GM18502 (cell line): ENCODE measurements around the gene CIBAR2.

ENCODE experiments used
- ATAC-seq: cut with Tn5 transposase; IDR thresholded peaks from one replicate; pipeline ENCODE4 v1.9.1; 2021; ENCODE audit warnings: mild to moderate bottlenecking; ENCODE audit not compliant: unreplicated experiment, poor library complexity

CIBAR2 gene

DNA sequence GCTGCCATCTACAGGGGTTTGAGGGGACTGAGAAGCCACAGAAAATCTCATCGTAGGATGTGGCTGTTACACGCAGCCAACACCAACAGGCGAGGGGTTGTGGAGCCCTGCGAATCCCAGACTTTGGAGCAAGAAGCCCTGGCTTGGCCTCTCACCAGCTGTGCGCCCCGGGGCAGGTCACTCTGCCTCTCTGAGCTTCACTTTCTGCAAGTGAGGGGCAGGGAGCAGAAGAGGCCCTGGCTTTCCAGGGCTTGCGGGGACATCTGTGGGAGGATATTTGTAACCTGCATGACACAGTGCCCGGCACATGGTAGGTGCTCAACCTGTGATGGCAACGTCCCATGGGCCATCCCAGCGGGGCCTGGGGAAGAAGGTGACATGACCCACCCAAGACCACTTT, 32.9 kb upstream of the CIBAR2 start:
- no peak for ATAC-seq

GRCh38 chr16:85144026-85144915, 32.0 kb upstream of the CIBAR2 start:
- ATAC-seq: no peak

- ATAC-seq: no peak
These were observed 30.5 kb upstream of the CIBAR2 start for GRCh38 chr16:85142771-85143211.

DNA sequence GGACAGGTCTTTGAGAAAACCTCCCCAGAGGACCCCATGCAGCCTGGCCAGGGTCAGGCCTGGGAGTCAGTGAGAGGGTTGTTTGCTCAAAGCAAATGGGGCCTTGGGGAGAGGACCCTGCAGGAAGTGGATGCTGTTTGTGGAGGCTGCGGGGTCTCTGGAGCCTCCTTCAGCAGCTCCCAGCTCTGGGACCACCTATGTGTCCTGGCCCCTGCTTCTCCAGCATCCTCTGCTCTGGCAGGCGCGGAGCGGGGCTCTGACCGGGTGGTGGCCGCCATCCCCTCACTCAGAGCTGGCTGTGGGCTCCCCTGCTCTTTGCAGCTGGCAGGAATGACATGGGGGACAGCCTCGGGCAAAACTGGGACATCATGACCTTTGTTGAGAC, 29.8 kb upstream of the CIBAR2 start:
- no peak for ATAC-seq

DNA sequence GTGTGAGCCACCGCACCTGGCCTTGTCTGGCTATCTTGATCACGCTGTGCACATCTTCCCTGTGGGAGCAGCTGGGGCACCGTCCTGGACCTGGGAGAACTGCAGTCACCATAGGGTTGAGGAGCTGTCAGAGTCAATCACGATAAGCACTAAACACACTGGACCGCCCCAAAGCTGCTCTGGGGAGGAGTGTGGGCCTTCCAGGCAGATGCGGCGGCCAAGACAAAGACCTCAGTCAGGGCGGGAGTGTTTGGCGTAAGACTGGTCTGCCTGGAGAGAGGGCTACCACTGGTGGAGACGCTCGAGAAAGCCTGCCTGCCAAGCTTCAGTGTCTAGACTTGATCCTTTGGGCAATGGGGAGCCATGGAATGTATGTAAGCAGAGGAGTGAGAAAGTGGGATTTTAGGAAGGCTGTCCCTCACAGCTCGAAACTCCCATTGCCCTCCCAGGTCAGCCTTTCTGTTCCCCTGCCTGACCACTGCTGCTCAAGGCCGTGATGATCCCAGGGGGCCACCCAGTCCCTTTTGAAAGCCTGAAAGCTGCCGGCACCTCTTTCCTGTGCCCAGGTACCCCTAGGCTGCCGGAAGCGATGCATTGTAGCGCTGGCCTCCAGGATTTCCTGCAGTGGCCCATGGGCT, 29.3 kb upstream of the CIBAR2 start:
- ATAC-seq: no peak

- ATAC-seq: no peak
These were observed 28.3 kb upstream of the CIBAR2 start for GRCh38 chr16:85140455-85141012.

GRCh38 chr16:85139881-85140339, 27.6 kb upstream of the CIBAR2 start:
- no peak for ATAC-seq

DNA sequence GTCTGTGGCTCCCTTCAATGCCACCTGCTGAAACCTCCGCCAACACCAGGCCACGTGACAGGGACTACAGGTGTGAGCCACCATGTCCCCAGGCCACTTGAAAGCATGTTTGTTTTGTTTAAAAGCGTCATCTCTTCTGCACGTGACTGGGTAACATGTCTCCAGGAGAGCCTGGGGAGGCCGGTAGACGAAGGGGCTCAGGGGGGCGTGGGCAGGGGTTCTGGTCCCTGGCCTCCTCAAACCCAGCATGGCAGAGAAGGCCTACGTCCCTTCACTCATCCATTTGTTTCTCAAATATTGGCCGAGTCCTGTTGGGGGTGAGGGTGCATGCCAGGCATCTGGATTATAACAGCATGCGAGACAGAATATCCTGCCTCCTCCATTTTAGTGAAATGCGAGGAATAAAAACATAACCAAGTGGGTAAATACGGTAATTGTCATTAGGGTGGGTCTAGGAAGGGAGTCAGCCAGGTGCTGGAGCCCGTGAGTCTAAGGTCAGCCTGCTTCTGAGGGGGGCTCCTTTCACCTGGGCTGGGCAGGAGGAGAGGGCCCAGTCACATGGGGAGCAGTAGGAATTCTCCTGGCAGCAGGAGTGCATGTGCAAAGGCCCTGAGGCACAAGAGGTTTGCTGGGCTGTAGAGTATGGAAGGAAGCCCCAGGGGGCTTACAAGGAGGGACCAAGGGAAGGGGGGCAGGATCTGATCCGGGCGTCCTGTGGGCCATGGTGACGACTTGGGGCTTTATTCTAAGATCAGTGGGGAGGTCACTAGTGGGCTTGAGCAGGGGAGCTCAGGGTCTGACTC, 26.8 kb upstream of the CIBAR2 start:
- no peak for ATAC-seq

- no peak for ATAC-seq
These were observed 26.0 kb upstream of the CIBAR2 start for GRCh38 chr16:85138073-85138824.

GRCh38 chr16:85137323-85138072, 25.2 kb upstream of the CIBAR2 start:
- ATAC-seq: no peak

- ATAC-seq: no peak
These were observed 24.5 kb upstream of the CIBAR2 start for GRCh38 chr16:85136702-85137322.

- ATAC-seq: no peak
These were observed 24.0 kb upstream of the CIBAR2 start for GRCh38 chr16:85136213-85136701.

DNA sequence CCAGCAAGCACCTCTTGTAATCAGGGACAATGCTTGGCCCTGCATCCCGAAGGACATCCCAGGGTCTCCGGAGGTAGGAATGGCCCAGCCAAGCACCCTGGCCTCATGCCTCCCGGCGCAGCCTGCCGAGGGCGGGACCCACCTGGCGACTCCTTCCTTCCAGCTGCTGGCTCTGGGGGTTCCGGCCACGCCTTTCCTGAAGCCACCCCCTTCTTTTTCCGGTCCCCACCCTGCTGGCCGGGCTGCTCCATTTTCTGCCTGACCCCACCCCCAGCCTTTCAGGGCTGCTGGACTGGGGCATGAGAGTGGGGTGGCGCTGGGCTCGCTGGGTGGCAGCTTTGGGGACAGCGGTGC, 22.5 kb upstream of the CIBAR2 start:
- no peak for ATAC-seq

DNA sequence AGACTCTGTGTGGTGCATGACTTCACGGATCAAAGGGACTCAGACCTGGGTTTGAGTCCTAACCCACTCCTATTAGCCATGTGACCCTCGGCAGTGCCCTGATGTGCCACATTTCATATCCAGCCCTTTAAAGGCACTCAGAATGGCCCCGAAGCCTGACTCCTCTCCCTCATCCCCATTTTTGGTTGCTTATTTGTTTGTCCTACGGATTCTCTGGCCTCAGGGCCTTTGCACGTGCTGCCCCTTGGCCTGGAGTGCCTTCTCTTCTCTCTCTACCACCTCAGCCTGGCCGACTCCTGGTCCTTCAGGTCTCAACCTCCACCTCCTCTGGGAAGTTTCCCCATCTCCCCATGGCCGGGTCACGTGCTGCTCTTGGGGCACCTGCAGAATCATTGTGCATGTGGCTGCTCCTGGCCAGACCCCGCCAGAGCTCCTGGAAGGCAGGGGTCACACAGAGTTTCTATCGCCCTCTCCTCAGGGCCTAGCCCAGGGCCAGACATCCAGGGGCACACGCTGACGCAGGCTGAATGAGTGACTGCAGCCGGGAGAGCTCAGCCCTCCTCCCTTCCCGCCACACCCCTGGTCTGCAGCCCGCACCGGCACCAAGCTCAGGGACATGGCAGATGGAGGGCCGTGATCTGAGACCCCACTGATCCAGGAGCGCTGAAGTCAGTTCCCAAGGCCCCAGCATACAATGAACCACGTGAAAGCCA, 22.0 kb upstream of the CIBAR2 start:
- no peak for ATAC-seq

- ATAC-seq: no peak
These were observed 21.0 kb upstream of the CIBAR2 start for GRCh38 chr16:85133290-85133599.

- ATAC-seq: no peak
These were observed 20.4 kb upstream of the CIBAR2 start for GRCh38 chr16:85132456-85133289.

DNA sequence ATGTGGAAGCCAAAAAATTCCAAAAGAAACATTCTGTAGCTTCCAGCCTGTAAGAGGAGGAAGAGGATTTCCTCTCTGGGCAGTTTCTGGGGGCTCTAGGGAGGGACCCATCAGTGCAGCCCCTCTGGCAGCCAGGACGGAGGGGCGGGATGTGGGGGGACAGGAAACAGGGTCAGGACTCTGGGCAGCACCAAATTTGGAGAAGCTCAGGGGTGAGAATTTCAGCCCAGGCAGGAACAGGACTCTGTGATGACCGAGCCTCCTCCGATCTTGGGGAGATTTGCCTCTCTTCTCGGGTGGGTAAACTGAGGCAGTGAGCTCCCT, 18.4 kb upstream of the CIBAR2 start:
- no peak for ATAC-seq
